ENCODE measurements around the gene NUBPL. TPM values are rescaled to one million over a fixed set of nuclear protein-coding genes. Genes with fewer than 3 reads are reported as not detected.
"Not testable (repeated sequence)": the region's sequence is repeated elsewhere in the genome, so short reads cannot be mapped to it uniquely, and the experiment has no call there.

Gene NUBPL
- total and polyA plus RNA-seq, 2 donors from 2014 or later = 11.2 to 16.2 TPM

GRCh38 chr14:31705731-31706130 is 144.5 kb downstream of the NUBPL start:
- H3K9me3 ChIP-seq (ENCODE audit: control insufficient read depth in 2 of 3, insufficient read depth in 1 of 3, low read length in 3 of 3) = peaks cover 0 to 6% (median 0%) of the 10 kb centered on the region in 3 donors
- intact Hi-C loops (cut with DNase I) = no loop called here
- H3K4me3 ChIP-seq (ENCODE audit: low read length in 3 of 3) = no peak overlapping the region
- H3K27ac ChIP-seq (ENCODE audit: low read depth in 2 of 2, low read length in 2 of 2) = no peak overlapping the region
- no peaks in the 10 kb centered on the region for H3K27me3 ChIP-seq (ENCODE audit: control insufficient read depth, insufficient read depth, low read length)
- no peak overlapping the region for H3K9ac ChIP-seq (ENCODE audit: low read length in 3 of 3)
- no peaks in the 10 kb centered on the region for H3K4me1 ChIP-seq (ENCODE audit: control insufficient read depth in 2 of 3, insufficient read depth in 2 of 3, low read depth in 1 of 3, low read length in 3 of 3)
- FAIRE-seq (no peak), DNase-seq (no peak)
- TF ChIP-seq, protein P1, sequence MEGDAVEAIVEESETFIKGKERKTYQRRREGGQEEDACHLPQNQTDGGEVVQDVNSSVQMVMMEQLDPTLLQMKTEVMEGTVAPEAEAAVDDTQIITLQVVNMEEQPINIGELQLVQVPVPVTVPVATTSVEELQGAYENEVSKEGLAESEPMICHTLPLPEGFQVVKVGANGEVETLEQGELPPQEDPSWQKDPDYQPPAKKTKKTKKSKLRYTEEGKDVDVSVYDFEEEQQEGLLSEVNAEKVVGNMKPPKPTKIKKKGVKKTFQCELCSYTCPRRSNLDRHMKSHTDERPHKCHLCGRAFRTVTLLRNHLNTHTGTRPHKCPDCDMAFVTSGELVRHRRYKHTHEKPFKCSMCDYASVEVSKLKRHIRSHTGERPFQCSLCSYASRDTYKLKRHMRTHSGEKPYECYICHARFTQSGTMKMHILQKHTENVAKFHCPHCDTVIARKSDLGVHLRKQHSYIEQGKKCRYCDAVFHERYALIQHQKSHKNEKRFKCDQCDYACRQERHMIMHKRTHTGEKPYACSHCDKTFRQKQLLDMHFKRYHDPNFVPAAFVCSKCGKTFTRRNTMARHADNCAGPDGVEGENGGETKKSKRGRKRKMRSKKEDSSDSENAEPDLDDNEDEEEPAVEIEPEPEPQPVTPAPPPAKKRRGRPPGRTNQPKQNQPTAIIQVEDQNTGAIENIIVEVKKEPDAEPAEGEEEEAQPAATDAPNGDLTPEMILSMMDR (IDR thresholded peaks at IDR 0.05; ENCODE audit: borderline replicate concordance, extremely low read depth, insufficient read depth) = no peak
- no peaks in the 10 kb centered on the region for H3K36me3 ChIP-seq (ENCODE audit: control insufficient read depth in 2 of 3, insufficient read depth in 3 of 3, low read length in 3 of 3)

DNA sequence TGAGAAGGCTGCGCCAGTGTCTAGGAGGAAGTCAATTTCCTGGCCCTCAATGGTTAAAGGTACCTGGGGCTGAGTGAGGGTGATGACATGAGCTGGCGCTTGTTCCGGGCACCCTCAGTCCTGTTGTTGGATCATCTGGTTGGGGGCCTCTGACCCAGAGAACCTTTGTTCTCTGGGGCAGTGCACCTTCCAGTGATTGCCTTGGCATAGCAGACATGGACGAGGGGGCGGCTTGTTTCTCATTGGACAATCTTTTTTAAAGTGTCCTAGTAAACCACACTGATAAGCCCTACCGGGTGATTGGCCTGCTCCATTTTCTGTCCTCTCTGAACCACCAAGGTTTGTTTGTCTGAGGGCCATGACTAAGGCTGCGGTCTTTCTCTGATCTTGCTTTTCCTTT is 147.5 kb downstream of the NUBPL start:
- H3K27me3 ChIP-seq (ENCODE audit: control insufficient read depth, insufficient read depth, low read length); H3K4me3 ChIP-seq (ENCODE audit: low read length in 3 of 3); FAIRE-seq; H3K36me3 ChIP-seq (ENCODE audit: control insufficient read depth in 2 of 3, insufficient read depth in 3 of 3, low read length in 3 of 3); H3K4me1 ChIP-seq (ENCODE audit: control insufficient read depth in 2 of 3, insufficient read depth in 2 of 3, low read depth in 1 of 3, low read length in 3 of 3); H3K27ac ChIP-seq (ENCODE audit: low read depth in 2 of 2, low read length in 2 of 2); H3K9ac ChIP-seq (ENCODE audit: low read length in 3 of 3); intact Hi-C loops (cut with DNase I); DNase-seq; H3K9me3 ChIP-seq (ENCODE audit: control insufficient read depth in 2 of 3, insufficient read depth in 1 of 3, low read length in 3 of 3): not testable (repeated sequence)

DNA sequence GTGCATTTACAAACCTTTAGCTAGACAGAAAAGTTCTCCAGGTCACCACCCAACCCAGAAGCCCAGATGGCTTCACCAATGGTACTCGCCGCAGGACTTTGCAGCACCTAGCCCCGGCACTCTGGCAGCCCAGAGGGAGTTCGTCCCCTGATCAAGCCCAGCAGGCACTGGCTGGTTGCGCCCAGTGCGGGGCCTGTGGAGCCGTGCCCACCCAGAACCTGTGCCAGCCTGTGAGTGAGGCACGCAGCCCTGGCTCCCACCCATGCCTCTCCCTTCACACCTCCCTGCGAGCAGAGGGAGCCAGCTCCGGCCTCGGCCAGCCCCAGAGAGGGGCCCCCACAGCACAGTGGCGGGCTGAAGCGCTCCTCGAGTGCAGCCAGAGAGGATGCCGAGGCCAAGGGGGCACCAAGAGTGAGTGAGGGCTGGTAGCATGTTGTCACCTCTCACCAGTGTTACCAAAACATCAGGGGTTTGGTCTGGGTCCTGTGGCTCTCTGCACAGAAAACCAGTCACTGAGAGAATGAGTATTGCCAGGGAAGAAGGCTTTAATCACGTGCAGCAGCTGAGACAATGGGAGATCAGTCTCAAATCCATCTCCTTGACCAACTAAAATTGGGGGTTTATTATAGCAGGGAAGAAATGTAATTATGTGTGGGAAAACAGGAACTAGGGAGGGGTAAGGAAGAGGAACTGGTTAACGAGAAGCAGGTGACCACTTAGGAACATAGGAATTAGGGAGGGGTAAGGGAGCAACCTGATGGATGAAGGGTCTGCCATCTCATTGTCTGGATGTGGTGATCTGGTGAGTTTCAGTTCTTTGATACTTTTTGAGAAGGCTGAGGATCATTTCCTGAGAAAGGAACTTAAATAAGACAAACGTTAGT is 151.3 kb downstream of the NUBPL start:
- Histone ChIP-seq H3K4me1 (ENCODE audit: control insufficient read depth in 2 of 3, insufficient read depth in 2 of 3, low read depth in 1 of 3, low read length in 3 of 3) (no peaks in the 10 kb centered on the region), H3K9ac (ENCODE audit: low read length in 3 of 3) (no peak overlapping the region), H3K4me3 (ENCODE audit: low read length in 3 of 3) (no peak overlapping the region), H3K27me3 (ENCODE audit: control insufficient read depth, insufficient read depth, low read length) (no peaks in the 10 kb centered on the region), H3K9me3 (ENCODE audit: control insufficient read depth in 2 of 3, insufficient read depth in 1 of 3, low read length in 3 of 3) (no peaks in the 10 kb centered on the region), H3K36me3 (ENCODE audit: control insufficient read depth in 2 of 3, insufficient read depth in 3 of 3, low read length in 3 of 3) (no peaks in the 10 kb centered on the region), H3K27ac (ENCODE audit: low read depth in 2 of 2, low read length in 2 of 2) (no peak overlapping the region)
- intact Hi-C loops (cut with DNase I) = no loop called here
- TF ChIP-seq, protein P1 (IDR thresholded peaks at IDR 0.05; ENCODE audit: borderline replicate concordance, extremely low read depth, insufficient read depth) = no peak
- FAIRE-seq = no peak
- no peak for DNase-seq

GRCh38 chr14:31716208-31716607 is 155.0 kb downstream of the NUBPL start:
- FAIRE-seq = no peak
- H3K9ac ChIP-seq (ENCODE audit: low read length in 3 of 3) = no peak overlapping the region
- no peak overlapping the region for H3K4me3 ChIP-seq (ENCODE audit: low read length in 3 of 3)
- H3K36me3 ChIP-seq (ENCODE audit: control insufficient read depth in 2 of 3, insufficient read depth in 3 of 3, low read length in 3 of 3) = no peaks in the 10 kb centered on the region
- H3K27ac ChIP-seq (ENCODE audit: low read depth in 2 of 2, low read length in 2 of 2) = no peak overlapping the region
- DNase-seq = no peak
- H3K27me3 ChIP-seq (ENCODE audit: control insufficient read depth, insufficient read depth, low read length) = no peaks in the 10 kb centered on the region
- intact Hi-C loops (cut with DNase I) = no loop called here
- H3K9me3 ChIP-seq (ENCODE audit: control insufficient read depth in 2 of 3, insufficient read depth in 1 of 3, low read length in 3 of 3) = no peaks in the 10 kb centered on the region
- TF ChIP-seq, protein P1 (IDR thresholded peaks at IDR 0.05; ENCODE audit: borderline replicate concordance, extremely low read depth, insufficient read depth) = no peak
- H3K4me1 ChIP-seq (ENCODE audit: control insufficient read depth in 2 of 3, insufficient read depth in 2 of 3, low read depth in 1 of 3, low read length in 3 of 3) = no peaks in the 10 kb centered on the region

Data from kidney (tissue), 14 donors.